ENCODE measurements around the gene VSIR.

Gene VSIR

GRCh38 chr10:71790749-71791440, 17.6 kb upstream of the VSIR start:
- no peak for TF ChIP-seq CTCF (IDR thresholded peaks at IDR 0.05; ENCODE audit: low read depth, low read length)
- no peak for DNase-seq (ENCODE audit: low read depth, low spot score)
- in situ Hi-C loops (cut with HindIII; ENCODE audit: low sequenced_read_pairs): no loop called here
- H3K4me3 ChIP-seq (ENCODE audit: low read depth, low read length): no peak overlapping the region

DNA sequence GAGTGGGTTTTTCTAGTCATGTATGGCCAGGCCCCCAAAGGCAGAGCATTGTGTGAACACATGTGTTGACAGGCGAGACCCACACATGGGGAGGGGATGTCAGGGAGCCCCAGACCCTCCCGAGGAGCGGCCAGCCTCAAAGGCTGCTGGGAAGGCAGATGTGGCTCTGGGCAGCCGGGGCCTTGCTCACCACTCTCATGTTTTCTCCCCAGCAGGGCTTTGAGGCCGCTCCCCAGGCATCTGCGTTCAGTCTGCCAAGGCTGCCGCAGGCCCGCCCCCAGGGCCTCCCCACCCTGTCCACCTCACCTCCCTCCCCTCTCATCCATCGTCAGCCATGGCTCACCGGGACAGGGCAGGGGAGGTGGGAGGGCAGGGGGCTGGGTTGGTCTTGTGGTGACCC, 16.6 kb upstream of the VSIR start:
- DNase-seq (ENCODE audit: low read depth, low spot score): no peak
- in situ Hi-C loops (cut with HindIII; ENCODE audit: low sequenced_read_pairs): no loop called here
- H3K4me3 ChIP-seq (ENCODE audit: low read depth, low read length): no peak overlapping the region
- no peak for TF ChIP-seq CTCF (IDR thresholded peaks at IDR 0.05; ENCODE audit: low read depth, low read length)

GRCh38 chr10:71788954-71789353, 15.6 kb upstream of the VSIR start:
- no peak for DNase-seq (ENCODE audit: low read depth, low spot score)
- in situ Hi-C loops (cut with HindIII; ENCODE audit: low sequenced_read_pairs): no loop called here
- TF ChIP-seq CTCF (IDR thresholded peaks at IDR 0.05; ENCODE audit: low read depth, low read length): no peak
- H3K4me3 ChIP-seq (ENCODE audit: low read depth, low read length): no peak overlapping the region

GRCh38 chr10:71784679-71785272, 11.5 kb upstream of the VSIR start:
- no peak for TF ChIP-seq CTCF (IDR thresholded peaks at IDR 0.05; ENCODE audit: low read depth, low read length)
- no peak overlapping the region for H3K4me3 ChIP-seq (ENCODE audit: low read depth, low read length)
- in situ Hi-C loops (cut with HindIII; ENCODE audit: low sequenced_read_pairs): no loop called here
- no peak for DNase-seq (ENCODE audit: low read depth, low spot score)

DNA sequence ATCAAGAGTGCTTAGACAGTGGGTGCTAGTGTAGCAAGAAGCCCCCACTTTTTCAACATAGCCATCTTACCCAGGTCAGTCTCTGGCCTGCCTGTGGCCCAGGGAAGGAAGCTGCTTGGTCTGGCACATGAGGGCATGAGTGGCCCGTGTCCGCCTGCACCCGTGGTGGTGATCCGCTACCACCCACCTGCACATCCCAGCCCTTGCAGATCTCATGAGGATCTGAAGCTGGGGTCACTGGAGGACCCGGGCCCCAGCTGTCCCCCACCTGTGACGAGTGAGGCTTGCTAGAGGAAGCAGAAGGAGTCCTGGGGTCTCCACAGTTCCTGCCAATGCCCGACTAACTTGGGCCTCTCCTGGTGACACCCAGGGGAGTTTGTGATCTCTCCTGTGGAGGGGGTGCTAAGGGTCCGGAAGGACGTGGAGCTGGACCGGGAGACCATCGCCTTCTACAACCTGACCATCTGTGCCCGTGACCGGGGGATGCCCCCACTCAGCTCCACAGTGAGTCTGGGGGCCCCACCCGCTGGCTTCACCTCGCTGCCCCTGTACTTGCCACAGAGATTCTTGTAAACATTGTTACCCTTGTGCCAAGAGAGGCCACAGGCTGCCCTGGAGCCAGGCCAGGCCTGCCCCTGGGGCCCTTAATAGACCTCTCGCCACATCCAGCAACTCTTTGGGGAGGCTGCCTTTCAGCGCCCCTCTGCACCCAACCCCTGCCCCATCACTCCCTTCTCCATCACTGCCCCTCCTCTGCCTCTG, 10.8 kb upstream of the VSIR start:
- DNase-seq (ENCODE audit: low read depth, low spot score): no peak
- no peak overlapping the region for H3K4me3 ChIP-seq (ENCODE audit: low read depth, low read length)
- in situ Hi-C loops (cut with HindIII; ENCODE audit: low sequenced_read_pairs): no loop called here
- no peak for TF ChIP-seq CTCF (IDR thresholded peaks at IDR 0.05; ENCODE audit: low read depth, low read length)

GRCh38 chr10:71782917-71783490, 9.7 kb upstream of the VSIR start:
- H3K4me3 ChIP-seq (ENCODE audit: low read depth, low read length): no peak overlapping the region
- DNase-seq (ENCODE audit: low read depth, low spot score): no peak
- in situ Hi-C loops (cut with HindIII; ENCODE audit: low sequenced_read_pairs): no loop called here
- no peak for TF ChIP-seq CTCF (IDR thresholded peaks at IDR 0.05; ENCODE audit: low read depth, low read length)

Measured in astrocyte of the spinal cord (primary cell).